ENCODE data around the gene SEC61G.

The SEC61G gene

DNA sequence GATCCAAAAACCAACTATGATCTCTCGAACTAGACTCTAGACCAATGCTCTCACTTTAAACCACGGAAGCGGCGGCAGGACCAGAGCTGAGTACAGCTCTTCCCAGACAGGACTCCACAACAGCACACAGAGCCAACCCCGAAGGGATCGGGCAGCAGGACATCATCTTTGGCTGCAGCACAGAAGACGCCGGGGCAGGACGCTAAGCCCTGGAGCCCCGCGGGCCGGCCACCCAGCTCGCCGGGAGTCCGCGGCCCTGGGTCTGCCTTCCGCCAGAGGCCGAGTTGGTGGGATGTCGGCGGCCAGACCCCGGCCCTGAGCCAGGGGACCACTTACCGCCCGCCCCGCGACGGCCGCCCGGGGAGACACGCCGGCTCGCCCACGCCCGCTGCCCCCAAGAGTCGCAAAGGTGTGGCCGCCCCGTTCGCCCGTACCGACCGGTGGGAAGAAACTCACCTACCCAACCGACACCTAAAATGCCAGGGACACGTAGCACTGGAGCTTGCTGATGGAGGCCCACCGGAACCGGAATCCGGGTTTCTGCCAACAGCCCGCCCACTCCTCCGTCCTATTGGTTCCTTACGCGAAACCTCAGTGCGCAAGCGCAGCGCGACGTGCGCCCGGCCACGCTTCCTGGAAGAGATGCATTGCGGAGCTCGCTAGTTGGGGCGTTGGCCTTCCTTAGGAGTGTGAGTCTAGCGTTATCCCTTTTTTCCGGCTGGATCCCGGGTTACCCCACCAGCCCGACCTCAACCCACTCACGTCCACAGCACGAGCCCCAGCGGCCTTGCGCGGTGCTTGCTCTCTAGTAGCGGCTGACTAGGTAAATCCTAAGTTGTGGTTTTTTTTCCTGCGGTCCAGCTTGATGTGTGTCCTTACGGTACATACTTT, at the start of gene SEC61G:
SEC61G (minus strand) TSS at position 510 of the 891 bp plus-strand sequence. CDS start 1,623 bp downstream, outside the sequence.
- DNase-seq (ENCODE audit: low spot score), result peak; percentile 97

DNA sequence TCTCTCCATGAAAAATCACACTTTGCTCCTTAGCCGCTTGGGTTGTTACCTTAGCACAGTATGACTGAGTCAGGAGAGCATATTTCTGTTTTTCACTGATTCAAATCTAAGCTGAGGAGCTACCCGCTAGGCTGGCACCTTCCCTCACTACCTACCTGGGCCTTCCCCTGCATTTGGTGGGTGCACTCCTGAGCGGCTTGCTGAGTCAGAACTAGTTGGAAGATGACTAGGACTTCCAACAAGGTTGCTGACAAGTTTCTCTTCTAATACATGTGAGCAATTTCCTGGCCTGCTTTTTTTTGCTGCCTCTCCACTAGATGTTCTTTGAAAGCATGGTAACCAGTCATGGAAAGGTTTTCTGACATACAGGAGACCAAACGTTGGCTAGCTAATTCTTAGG, 43.8 kb upstream of the SEC61G start:
- DNase-seq (ENCODE audit: low spot score), result no peak

- DNase-seq (ENCODE audit: low spot score), result no peak
Measured at GRCh38 chr7:54802114-54802513, 43.1 kb upstream of the SEC61G start.

GRCh38 chr7:54799792-54800191, 40.8 kb upstream of the SEC61G start:
- DNase-seq (ENCODE audit: low spot score), result no peak

DNA sequence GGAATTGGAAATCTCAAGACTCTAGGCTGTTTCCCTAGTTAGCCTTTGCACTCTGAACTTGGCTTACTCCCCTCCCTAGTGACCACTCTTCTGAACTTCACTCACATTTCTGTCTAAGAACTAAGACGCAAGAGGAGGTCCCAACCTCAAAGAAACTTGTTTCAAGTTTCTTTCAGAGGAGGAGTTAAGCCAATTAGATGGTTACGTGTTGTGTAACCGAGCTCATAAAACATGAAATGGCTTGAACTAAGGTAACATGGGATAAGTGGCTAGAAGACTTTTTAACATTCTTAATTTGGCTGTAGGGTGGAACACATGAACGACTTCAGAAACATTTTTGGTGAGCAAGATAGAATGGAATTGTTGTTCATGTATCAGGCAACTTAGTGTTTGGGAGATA, 39.5 kb upstream of the SEC61G start:
- DNase-seq (ENCODE audit: low spot score), result no peak

DNA sequence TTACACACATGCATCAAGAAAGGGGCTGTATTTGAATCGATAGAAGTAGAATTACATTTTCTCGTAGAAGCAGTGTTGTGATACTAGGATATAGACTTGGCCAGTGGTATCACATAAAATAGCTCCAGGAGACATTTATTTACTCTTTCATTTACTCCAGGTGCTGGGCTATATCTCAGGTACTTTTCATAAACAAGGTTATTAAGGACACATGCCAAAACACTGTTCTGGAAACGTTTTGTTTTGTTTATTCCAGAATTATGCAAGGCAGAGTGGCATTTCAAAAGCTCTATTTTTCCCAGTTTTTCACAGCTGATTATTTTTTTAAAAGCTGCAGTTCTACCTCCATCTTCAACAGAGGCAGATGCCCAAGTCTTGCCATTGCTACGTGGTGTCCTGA, 37.8 kb upstream of the SEC61G start:
- DNase-seq (ENCODE audit: low spot score), result no peak

DNA sequence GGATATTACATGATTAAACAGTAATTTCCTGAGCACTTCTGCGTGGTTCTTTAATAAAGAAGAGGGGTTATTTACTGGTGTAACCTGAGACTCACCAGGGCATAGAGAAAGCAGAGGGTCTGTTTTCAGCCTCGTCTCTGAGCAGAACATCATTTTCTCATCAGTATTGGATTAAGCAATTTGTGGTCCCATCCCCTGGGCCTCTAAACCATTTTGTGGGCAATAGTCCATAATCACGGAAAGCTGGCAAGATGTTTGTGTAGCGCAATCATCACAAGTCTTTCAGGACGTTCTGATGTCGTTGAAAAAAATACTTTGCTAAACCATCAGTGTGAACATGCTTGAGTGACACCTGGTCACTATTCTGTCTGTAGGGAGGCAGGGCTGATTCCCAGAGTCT, 37.1 kb upstream of the SEC61G start:
- no peak for DNase-seq (ENCODE audit: low spot score)

DNA sequence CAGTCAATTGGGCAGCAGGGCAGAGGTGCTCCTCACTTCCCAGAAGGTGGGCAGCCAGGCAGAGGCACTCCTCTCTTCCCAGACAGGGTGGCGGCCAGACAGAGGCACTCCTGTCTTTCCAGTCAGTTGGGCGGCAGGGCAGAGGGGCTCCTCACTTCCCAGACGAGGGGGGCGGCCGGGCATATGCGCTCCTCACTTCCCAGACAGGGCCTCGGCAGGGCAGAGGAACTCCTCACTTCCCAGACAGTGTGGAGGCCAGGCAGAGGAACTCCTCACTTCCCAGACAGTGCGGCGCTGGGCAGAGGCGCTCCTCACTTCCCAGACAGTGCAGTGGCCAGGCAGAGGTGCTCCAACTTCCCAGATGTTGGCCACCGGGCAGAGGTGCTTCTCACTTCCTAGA, 33.4 kb upstream of the SEC61G start:
- no peak for DNase-seq (ENCODE audit: low spot score)

- DNase-seq (ENCODE audit: low spot score), result peak; percentile 80
Measured at GRCh38 chr7:54788664-54789063, 29.7 kb upstream of the SEC61G start.

DNA sequence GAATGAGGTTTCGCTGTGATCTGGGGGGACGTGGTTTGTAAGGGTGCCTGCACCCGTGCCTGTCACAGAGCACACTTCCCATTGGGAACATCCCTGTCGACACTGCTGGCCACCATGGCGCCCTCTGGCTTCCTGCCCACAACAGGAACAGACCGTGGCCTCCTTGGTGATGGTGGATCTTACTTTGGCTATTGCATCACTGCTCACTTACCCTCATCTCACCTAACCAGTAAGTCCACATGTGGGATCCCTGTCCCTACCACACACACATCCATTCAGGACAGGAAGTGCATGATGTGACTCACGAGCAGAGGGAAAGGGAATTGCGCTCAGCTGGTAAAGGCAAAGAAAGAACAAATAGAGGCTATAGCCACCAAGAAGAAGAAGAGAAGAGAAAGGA, 26.2 kb upstream of the SEC61G start:
- no peak for DNase-seq (ENCODE audit: low spot score)

DNA sequence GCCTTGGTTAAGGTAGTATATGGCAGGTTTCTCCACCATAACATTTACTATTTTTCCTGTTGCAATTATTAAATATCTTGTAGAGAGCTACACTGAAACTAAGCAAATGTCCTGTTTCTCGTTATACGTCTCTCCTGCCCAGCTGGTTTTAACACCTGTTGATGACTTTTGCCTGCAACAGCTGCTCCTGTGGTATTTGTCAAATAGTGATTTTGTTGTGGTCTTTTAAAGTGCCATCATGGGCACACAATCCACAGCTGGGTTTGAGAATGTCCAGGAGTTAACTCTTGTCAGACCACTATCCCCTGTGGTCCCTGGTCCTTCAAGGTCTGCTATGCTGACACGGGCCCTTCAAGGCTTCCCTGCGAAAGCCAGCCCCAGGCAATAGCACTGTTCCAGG, 24.9 kb upstream of the SEC61G start:
- DNase-seq (ENCODE audit: low spot score), result no peak

GRCh38 chr7:54782829-54783228, 23.8 kb upstream of the SEC61G start:
- no peak for DNase-seq (ENCODE audit: low spot score)

GRCh38 chr7:54782314-54782713, 23.3 kb upstream of the SEC61G start:
- DNase-seq (ENCODE audit: low spot score), result no peak

GRCh38 chr7:54781134-54781920, 22.3 kb upstream of the SEC61G start:
- DNase-seq (ENCODE audit: low spot score), result no peak

DNA sequence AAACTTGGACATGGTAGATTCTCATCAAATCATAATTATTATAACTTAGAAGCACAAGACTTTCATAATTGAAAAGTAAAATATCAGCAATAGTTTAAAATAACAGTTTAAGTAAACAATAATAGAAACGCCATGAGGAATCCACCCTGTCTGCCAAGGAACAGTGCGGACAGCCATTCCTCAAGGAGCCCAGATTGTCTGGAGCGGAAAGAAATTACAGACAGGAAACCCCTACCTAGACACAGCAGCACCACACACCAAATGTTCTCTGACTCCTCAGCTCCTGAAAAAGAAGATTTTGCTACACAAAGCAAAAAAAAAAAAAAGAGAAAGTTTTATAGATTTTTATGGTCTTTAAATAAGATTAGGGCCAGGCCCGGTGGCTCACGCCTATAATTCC, 21.5 kb upstream of the SEC61G start:
- no peak for DNase-seq (ENCODE audit: low spot score)

DNA sequence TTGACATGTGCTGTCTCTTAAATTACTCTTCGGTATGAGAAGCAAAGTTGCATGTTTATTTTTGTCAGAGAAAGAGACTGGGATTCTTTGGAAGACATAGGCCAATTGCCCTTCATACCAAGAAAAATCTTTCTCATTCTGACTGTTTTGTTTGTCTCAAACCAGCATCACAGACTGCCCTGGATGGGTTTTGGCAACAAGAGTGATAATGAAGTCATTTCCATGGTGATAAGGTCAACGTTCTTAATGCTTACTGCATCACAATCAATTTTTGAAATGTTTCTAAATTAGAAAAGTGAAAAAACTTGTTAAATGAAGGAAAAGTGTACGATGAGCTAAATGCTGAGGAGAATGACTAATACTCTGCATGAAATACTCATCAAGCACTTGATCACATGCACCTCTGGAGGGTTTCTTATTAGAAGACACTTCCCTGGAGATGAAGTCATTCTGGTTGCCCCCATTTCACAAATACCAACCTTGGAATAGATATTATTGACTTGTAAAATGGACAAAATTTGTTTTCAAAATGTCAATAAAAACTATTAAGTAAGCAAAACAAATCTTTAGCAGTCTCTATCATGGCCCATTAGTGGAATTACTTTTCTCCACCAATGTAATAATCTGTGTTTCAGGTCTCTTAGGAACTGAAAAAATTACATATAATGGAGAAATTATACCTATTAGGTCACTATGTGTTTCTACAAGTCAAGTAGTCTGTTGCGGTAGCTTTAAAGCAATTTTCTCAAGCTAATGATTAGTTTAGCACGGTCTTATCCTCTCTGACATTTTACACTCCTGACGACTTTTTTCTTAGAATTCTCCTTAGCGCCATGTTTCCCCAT, 19.9 kb upstream of the SEC61G start:
- DNase-seq (ENCODE audit: low spot score), result no peak

- DNase-seq (ENCODE audit: low spot score), result no peak
Measured at GRCh38 chr7:54778166-54778565, 19.2 kb upstream of the SEC61G start.

- DNase-seq (ENCODE audit: low spot score), result no peak
Measured at GRCh38 chr7:54774785-54775740, 16.1 kb upstream of the SEC61G start.

GRCh38 chr7:54773472-54774399, 14.7 kb upstream of the SEC61G start:
- peak; percentile 76 for DNase-seq (ENCODE audit: low spot score)

- no peak for DNase-seq (ENCODE audit: low spot score)
Measured at GRCh38 chr7:54769203-54769602, 10.2 kb upstream of the SEC61G start.
